ENCODE measurements around the gene GOPC. TPM values are rescaled to one million over a fixed set of nuclear protein-coding genes. Genes with fewer than 3 reads are reported as not detected.

GOPC gene
- total RNA-seq, 1 experiment from 2014 or later, result 18.7 TPM

- Histone ChIP-seq H3K4me1 (ENCODE audit: insufficient read depth, low read length) (peaks cover 17% of the 10 kb centered on the region; the same call in 1 of the 2 replicates), H4K91ac (ENCODE audit: insufficient read length, low read depth, low read length) (no peak overlapping the region), H2AFZ (ENCODE audit: low read length) (no peak overlapping the region), H3K27ac (ENCODE audit: insufficient read length, low read depth, low read length) (no peak overlapping the region), H3K4ac (ENCODE audit: low read depth, low read length) (no peak overlapping the region), H3K79me1 (ENCODE audit: insufficient read depth, low read depth, low read length, poor library complexity, severe bottlenecking) (no peaks in the 10 kb centered on the region), H3K9ac (ENCODE audit: extremely low read depth, insufficient read length, low read length) (no peak overlapping the region), H3K27me3 (ENCODE audit: insufficient read depth, low read length) (no peaks in the 10 kb centered on the region), H2BK20ac (ENCODE audit: low read depth, low read length, poor library complexity, severe bottlenecking) (no peak overlapping the region), H3K56ac (ENCODE audit: insufficient read length, low read depth, low read length) (no peak overlapping the region), H4K20me1 (ENCODE audit: control insufficient read depth, insufficient read depth, insufficient read length) (no peaks in the 10 kb centered on the region), H3K18ac (ENCODE audit: insufficient read length, low read depth, low read length) (no peak overlapping the region), H3K23ac (ENCODE audit: insufficient read length, low read depth, low read length) (no peak overlapping the region), H3T11ph (ENCODE audit: low read length) (no peak overlapping the region), H3K23me2 (ENCODE audit: insufficient read length, low read depth, low read length, poor library complexity, severe bottlenecking) (peaks cover 4% of the 10 kb centered on the region), H2BK5ac (ENCODE audit: insufficient read length, low read length) (no peak overlapping the region), H2BK15ac (ENCODE audit: low read depth, low read length) (no peak overlapping the region), H3K79me2 (ENCODE audit: insufficient read depth, low read length) (no peaks in the 10 kb centered on the region), H4K8ac (replicated peaks; ENCODE audit: insufficient read length, low read depth, low read length) (no peak overlapping the region), H2AK5ac (ENCODE audit: insufficient read length, low read length) (no peak overlapping the region), H4K5ac (ENCODE audit: insufficient read length, low read depth, low read length) (no peak overlapping the region), H3K9me3 (ENCODE audit: control insufficient read depth, low read depth, low read length) (no peaks in the 10 kb centered on the region), H3K14ac (ENCODE audit: insufficient read depth, low read length) (no peak overlapping the region), H2BK120ac (ENCODE audit: low read depth, low read length, poor library complexity, severe bottlenecking) (no peak overlapping the region), H2BK12ac (ENCODE audit: insufficient read length, low read depth, low read length) (no peak overlapping the region), H3K4me2 (ENCODE audit: insufficient read depth, insufficient read length, low read length) (no peak overlapping the region)
- no CpG with 5 or more reads among the region's 2 CpGs for WGBS (ENCODE audit: extremely low coverage, insufficient read length, low lambda C conversion rate)
- H3K36me3 Mint-ChIP-seq (ENCODE audit: insufficient read depth in 1 of 3, low read depth in 3 of 3), result peaks cover 0 to 3% (median 0%) of the 10 kb centered on the region in 3 experiments; a peak in 3 of 7 replicates
- H3K27me3 Mint-ChIP-seq (ENCODE audit: low read depth), result no peaks in the 10 kb centered on the region
- TF ChIP-seq CTCF (conservative IDR thresholded peaks at IDR 0.05), result no peak
- no peak overlapping the region for H3K4me3 Mint-ChIP-seq
- no peak overlapping the region for H3K27ac Mint-ChIP-seq
- no peaks in the 10 kb centered on the region for H3K9me3 Mint-ChIP-seq
- no peak for DNase-seq
- peaks cover 12 to 25% of the 10 kb centered on the region in 2 experiments; a peak in 3 of 4 replicates for H3K4me1 Mint-ChIP-seq
Measured at GRCh38 chr6:117552618-117553017, 49.7 kb downstream of the GOPC start.

Data from H9 (cell line).